Brain microvascular endothelial cell (primary cell): ENCODE measurements around the gene STAT3.

ENCODE experiments used
- DNase-seq: peaks from one replicate; pipeline ENCODE4 v3.0.0-alpha.2; 2020
- H3K27ac ChIP-seq: fragments of 250-450 bp; sonication (Bioruptor Pico); 2 replicates; pipeline ENCODE4 v1.5.1; 2020; ENCODE audit warnings: mild to moderate bottlenecking, moderate library complexity
- H3K27me3 ChIP-seq: fragments of 250-450 bp; sonication (Bioruptor Pico); replicated peaks from 2 replicates; pipeline ENCODE4 v1.5.1; 2020; ENCODE audit warnings: mild to moderate bottlenecking
- H3K36me3 ChIP-seq: fragments of 250-450 bp; sonication (Bioruptor Pico); replicated peaks from 2 replicates; pipeline ENCODE4 v1.5.1; 2020; ENCODE audit warnings: mild to moderate bottlenecking
- H3K4me3 ChIP-seq: 2 replicates; pipeline ENCODE4 v1.5.1; 2011; ENCODE audit warnings: low read depth, mild to moderate bottlenecking, control low read depth, low read length, moderate library complexity
- in situ Hi-C: cut with HindIII; loops from 2 replicates; pipeline ENCODE4 v1.10.0; 2017; ENCODE audit warnings: low sequenced_read_pairs, low pct_ligation_motif_present
- TF ChIP-seq, protein P1 (sequence below): IDR thresholded peaks from 2 replicates; pipeline ENCODE4 v1.5.1; 2011; ENCODE audit warnings: low read depth, mild to moderate bottlenecking, moderate library complexity, low read length, control low read depth, inconsistent platforms; ENCODE audit errors: missing control alignments

Gene STAT3

DNA sequence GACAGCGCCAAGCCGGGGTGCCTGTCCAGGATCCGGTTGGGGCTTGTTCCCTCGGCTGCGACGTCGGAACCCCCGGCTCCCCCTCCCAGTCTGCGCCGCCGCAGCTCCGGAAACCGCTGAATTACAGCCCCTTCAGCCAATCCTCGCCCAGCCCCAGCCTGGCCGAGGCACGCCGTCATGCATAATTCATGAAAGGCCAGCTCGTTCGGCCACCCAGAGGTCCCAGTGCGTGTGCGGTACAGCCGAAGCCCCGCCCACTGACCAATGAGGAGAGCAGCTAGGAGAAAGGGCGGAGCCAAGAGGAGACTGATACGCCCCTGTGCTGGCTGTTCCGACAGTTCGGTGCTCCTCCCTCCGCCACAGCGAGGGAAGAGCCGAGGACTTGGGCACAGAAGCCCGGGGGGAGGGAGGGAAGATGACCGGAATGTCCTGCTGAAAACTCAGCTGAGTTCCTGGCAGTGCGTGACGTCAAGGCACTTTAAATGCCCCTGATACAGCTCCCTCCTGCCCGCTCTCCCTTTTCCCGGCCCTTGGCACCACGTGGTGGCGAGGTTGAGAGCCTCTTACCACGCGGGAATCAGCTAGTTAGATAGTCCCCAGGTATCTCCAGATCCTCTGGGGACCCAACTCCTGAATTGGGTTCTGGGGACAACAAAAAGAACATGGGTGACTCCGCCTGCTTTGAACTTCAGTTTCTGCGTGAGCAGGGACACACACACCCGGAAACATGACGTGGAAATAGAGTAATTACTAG lies at the start of gene STAT3:
TSS of gene STAT3 (minus strand) at position 62 of the 754 bp plus-strand sequence. CDS start 39,926 bp downstream, outside the sequence.
- peak within 1 kb of the TSS; percentile 90 for H3K27ac ChIP-seq
- DNase-seq: peak; percentile 100
- TF ChIP-seq, protein P1, sequence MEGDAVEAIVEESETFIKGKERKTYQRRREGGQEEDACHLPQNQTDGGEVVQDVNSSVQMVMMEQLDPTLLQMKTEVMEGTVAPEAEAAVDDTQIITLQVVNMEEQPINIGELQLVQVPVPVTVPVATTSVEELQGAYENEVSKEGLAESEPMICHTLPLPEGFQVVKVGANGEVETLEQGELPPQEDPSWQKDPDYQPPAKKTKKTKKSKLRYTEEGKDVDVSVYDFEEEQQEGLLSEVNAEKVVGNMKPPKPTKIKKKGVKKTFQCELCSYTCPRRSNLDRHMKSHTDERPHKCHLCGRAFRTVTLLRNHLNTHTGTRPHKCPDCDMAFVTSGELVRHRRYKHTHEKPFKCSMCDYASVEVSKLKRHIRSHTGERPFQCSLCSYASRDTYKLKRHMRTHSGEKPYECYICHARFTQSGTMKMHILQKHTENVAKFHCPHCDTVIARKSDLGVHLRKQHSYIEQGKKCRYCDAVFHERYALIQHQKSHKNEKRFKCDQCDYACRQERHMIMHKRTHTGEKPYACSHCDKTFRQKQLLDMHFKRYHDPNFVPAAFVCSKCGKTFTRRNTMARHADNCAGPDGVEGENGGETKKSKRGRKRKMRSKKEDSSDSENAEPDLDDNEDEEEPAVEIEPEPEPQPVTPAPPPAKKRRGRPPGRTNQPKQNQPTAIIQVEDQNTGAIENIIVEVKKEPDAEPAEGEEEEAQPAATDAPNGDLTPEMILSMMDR: no peak
- in situ Hi-C loops: no loop called here
- peak within 1 kb of the TSS; percentile 93 for H3K4me3 ChIP-seq
- H3K27me3 ChIP-seq: no peaks in the 10 kb centered on the region
- no peaks in the 10 kb centered on the region for H3K36me3 ChIP-seq

DNA sequence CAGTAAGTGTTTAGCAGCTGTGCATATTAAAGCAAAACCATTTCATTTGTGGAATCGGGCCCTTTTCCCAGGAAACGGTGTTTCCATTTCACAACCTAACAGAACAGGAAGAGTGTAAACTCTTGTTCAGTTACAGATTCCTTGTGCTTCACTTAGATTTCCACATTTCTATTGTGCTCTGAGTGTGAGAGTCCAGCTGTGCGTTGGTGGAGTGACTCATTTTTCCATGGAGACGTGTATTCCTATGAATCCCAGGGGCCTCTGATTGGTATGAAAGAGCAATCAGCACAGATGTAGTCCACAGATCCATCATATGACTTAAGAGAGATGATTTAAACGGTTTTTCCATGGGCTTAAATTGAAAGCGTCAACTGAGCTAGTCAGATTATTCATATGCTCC lies 48.1 kb upstream of the STAT3 start:
- TF ChIP-seq, protein P1: no peak
- no peak overlapping the region for H3K4me3 ChIP-seq
- peak overlapping the region; percentile 63 for H3K27ac ChIP-seq
- H3K36me3 ChIP-seq: no peaks in the 10 kb centered on the region
- DNase-seq: peak; percentile 94
- no peaks in the 10 kb centered on the region for H3K27me3 ChIP-seq
- in situ Hi-C loops: no loop called here

DNA sequence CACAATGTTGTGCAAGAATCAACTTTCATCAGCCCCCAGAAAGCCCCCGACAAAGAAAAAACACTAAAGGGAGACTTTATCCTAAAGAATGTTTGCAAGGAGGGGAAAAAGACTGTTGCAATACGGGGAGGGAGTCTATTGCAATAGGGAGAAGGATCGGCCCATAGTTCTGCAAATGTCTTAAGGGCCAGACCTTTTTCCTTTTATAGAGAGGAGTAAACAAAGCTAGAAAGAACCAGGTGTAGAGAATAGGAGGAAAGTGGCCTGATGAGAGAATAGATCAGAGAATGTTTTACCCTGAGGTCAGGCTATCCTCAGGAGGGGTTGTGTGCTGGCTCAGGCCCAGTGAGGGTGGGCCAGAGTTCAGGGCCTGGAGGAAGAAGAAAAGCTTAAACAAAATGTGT lies 43.5 kb upstream of the STAT3 start:
- in situ Hi-C loops: no loop called here
- H3K4me3 ChIP-seq: no peak overlapping the region
- TF ChIP-seq, protein P1: no peak
- no peak overlapping the region for H3K27ac ChIP-seq
- no peaks in the 10 kb centered on the region for H3K27me3 ChIP-seq
- DNase-seq: no peak
- no peaks in the 10 kb centered on the region for H3K36me3 ChIP-seq

DNA sequence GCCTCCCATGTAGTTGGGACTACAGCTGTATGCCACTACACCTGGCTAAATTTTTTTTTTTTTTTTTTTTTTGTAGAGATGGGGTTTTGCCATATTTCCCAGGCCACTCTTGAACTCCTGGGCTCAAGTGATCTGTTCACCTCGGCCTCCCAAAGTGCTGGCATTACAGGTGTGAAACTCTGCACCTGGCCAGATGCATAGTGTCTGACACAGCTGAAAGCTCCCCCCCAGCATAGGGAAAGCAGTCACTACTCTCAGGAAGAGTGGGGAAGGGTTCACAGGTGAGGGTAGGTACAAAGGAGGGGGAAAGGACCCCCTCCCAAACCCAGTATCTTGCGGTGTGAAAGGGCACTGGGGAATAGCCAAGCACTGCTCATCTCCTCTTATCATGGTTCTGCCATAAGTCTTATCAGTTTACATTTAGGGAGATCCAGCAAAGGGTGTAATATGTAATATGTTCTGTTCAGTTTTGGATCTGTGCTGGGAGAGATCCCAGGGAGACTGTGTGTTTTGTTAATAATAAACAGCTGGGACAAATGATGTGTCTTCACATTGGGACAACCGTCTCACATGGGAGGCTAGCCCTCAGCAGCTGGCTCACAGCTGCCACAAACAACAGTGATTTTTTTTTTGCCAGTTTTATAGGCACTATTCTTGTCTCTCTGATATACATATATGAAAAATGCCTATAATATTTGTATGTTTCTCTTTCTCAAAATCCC lies 41.6 kb upstream of the STAT3 start:
- in situ Hi-C loops: no loop called here
- Histone ChIP-seq H3K4me3 (no peak overlapping the region), H3K36me3 (no peaks in the 10 kb centered on the region), H3K27ac (no peak overlapping the region), H3K27me3 (no peaks in the 10 kb centered on the region)
- TF ChIP-seq, protein P1: no peak
- no peak for DNase-seq

DNA sequence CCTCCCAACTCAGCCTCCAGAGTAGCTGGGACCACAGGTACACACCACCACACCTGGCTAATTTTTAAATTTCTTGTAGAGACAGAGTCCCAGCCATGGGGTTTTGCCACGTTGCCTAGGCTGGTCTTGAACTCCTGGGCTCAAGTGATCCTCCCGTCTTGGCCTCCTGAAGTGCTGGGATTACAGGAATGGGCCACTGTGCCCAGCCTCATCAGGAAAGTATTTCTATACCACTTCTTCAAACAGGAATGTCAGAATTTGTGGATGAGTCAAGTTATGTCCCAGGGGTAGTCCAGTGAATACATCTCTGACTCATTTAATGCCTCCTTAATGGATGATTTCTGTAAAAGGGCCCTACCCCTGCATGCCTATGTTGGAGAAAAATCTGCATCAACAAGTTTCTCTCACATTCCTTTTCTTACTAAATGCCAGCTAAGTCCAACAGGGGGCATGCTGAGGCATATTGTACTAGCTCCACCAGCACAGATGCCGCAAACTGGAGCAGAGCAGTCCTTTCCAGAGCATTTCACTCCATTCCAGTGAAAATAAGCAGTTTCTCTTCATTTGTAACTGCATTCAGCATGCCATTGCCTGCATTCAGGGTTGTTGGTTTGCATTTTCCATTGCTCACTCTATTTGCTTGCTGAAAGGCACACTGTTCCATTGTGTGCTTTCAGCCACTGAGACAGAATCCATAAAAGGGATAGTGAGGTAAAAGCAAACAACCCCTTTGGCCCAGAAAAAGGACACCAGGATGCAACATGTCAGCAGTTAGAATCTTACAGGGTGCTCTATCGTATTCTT lies 40.1 kb upstream of the STAT3 start:
- DNase-seq: peak; percentile 95
- in situ Hi-C loops: no loop called here
- no peaks in the 10 kb centered on the region for H3K36me3 ChIP-seq
- no peak overlapping the region for H3K4me3 ChIP-seq
- H3K27me3 ChIP-seq: no peaks in the 10 kb centered on the region
- TF ChIP-seq, protein P1: peak; percentile 85
- H3K27ac ChIP-seq: no peak overlapping the region
